ENCODE measurements around the gene CD86.

DNA sequence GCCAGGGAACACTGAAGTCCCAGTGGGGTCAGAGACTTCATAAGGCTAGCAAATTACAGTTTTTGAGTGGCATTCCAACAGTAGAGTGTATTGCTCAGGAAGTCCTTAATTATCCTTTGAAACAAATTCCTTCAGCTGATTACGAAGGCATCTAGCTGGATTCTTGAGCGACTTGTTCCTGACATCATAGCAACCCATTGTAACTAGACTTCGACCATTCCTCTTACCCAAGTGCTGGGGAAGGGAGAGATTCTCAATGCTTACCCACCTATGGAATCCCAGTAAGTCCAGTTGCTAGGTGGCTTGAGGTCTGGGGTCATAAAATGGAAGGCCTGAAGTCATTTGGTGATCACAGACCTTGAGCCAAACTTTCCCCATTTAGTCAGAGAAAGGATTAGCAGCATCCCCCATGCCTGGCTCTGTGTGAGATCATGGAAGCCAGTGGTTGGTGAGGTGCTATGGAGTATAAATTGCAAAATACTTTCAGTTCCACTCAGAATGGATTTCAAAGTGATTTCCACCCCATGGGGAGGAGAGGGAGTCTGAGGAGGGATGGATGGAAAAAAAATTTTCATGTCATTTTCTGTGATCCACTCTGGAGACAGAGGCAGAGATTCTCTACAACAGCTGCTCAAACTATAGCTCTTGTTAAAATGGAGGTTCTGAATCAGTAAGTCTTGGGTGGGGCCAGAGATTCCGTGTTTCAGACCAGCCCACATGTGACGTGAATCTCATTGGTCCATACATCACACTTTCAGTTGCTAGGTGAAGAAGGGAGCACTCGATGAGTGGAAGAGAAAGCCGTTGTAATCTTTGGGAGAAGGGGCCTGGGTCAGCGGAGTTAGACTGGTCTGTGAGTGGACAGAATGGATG is 45.7 kb downstream of the CD86 start:
- TF ChIP-seq POLR2A (IDR thresholded peaks at IDR 0.05) (no peak), CTCF (IDR thresholded peaks at IDR 0.05) (no peak)
